Stimulated activated CD8-positive, alpha-beta memory T cell treated with anti-CD3 and anti-CD28 coated beads, Interleukin-7, amount 100 ng/mL, for 48 hours (primary cell): ENCODE data around the gene VPS50.

Experiments used
- DNase-seq, 2 donors: peaks; one replicate each; pipeline ENCODE4 v3.0.0-alpha.2; 2020; ENCODE audit warnings: low read depth in 1 of 2; ENCODE audit errors: extremely low read depth in 1 of 2

The VPS50 gene

DNA sequence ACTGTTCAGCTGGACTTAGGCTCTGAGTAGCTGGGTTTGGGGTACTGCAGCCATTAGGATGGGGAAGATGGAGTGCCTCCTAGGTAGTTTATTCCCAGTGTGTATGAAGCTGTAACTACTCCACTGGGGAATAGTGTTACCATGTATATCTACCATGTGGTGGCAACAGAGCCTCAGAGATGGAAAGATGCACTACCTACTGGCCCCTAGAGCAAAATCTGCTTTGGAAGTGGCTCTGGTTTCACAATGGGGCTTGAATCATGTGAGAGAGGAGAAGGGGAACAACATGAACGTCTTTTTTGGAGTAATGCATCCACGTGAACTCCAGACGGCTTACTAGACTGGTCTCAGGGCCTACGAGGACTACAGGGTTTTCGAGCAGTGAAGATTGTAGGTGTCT is 175.1 kb downstream of the VPS50 start:
- DNase-seq, result no peak

DNA sequence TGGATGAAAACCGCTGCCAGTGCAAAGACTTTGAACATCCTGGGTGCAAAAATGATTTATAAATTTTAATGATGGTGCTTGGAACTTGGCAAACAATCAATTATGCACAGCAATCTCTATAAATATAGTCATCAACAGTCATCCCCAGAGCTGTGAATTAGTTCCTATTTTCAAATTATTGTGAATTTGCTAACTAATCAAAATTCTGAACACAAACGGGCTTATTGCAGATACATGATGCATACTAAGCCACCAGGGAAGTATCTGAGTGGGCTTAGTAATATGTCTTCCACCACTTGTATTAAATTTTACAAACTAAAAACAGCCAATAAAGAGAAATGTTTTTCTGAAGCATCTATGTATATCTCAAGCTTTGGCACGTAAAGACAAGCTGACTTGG is 177.2 kb downstream of the VPS50 start:
- DNase-seq, result no peak
